Panc1 (cell line): ENCODE measurements around the gene SOX3. TPM values are rescaled to one million over a fixed set of nuclear protein-coding genes. Genes with fewer than 3 reads are reported as not detected.

Experiments used
- ATAC-seq: fragments of 200-7000 bp; cut with Tn5 transposase; 2 replicates; pipeline ENCODE4 v1.9.1; 2020; ENCODE audit warnings: mild to moderate bottlenecking, moderate library complexity
- BruUV-seq: library from RNA; stranded (reverse); fragments of 400-500 nt; replicated peaks from 2 replicates; lab custom pipeline; 2021; lab: Mats Ljungman, UMichigan
- CTCF ChIA-PET: fragments of 300-600 bp; sonication (Branson Sonifier 250); formaldehyde crosslinking; loops from one replicate; lab custom pipeline; 2022; ENCODE audit warnings: antibody characterized with exemption; lab: Charles Lee
- POLR2A ChIA-PET: fragments of 300-600 bp; sonication (Branson Sonifier 250); formaldehyde crosslinking; loops from one replicate; lab custom pipeline; 2022; ENCODE audit warnings: antibody characterized with exemption; lab: Charles Lee
- DNase-seq: peaks from one replicate; pipeline ENCODE4 v3.0.0-alpha.2; 2010; ENCODE audit warnings: low read depth, low spot score
- H3K27ac ChIP-seq: 2 replicates; pipeline ENCODE4 v1.5.1; 2011; ENCODE audit warnings: mild to moderate bottlenecking, low read length, inconsistent platforms
- H3K27me3 ChIP-seq: fragments of 200-500 bp; sonication (Bioruptor generic); 2 replicates; pipeline ENCODE4 v1.6.0; 2014; ENCODE audit warnings: low read length, inconsistent platforms; ENCODE audit not compliant: control insufficient read depth, insufficient read depth
- H3K36me3 ChIP-seq: fragments of 200-500 bp; sonication (Bioruptor generic); 2 replicates; pipeline ENCODE4 v1.5.1; 2014; ENCODE audit warnings: inconsistent platforms, mild to moderate bottlenecking, low read length, moderate library complexity; ENCODE audit not compliant: control insufficient read depth, insufficient read depth
- H3K4me1 ChIP-seq: 2 replicates; pipeline ENCODE4 v1.5.1; 2011; ENCODE audit warnings: inconsistent platforms, mild to moderate bottlenecking, low read length, moderate library complexity; ENCODE audit not compliant: control insufficient read depth, insufficient read depth
- H3K4me3 ChIP-seq, 2 experiments: 2 replicates each; pipeline ENCODE4 v1.5.1; 2011 to 2012; ENCODE audit warnings: low read depth in 2 of 2, low read length in 2 of 2, mild to moderate bottlenecking in 2 of 2, inconsistent platforms in 1 of 2, moderate library complexity in 1 of 2
- H3K9me3 ChIP-seq: fragments of 200-500 bp; sonication (Bioruptor generic); 2 replicates; pipeline ENCODE4 v1.5.1; 2014; ENCODE audit warnings: low read depth, mild to moderate bottlenecking, inconsistent platforms, low read length, moderate library complexity; ENCODE audit not compliant: control insufficient read depth, insufficient read depth
- CTCF ChIP-seq: fragments of 450-650 bp; IDR thresholded peaks from 2 replicates; pipeline ENCODE4 v1.5.1; 2017; ENCODE audit warnings: mild to moderate bottlenecking
- POLR2AphosphoS5 ChIP-seq: IDR thresholded peaks from 2 replicates; pipeline ENCODE4 v1.6.1; 2012; ENCODE audit warnings: mild to moderate bottlenecking, low read depth, low read length, moderate library complexity
- REST ChIP-seq, 2 experiments: IDR thresholded peaks; 2 replicates each; pipeline ENCODE4 v1.6.1; 2011 to 2012; ENCODE audit warnings: low read depth in 2 of 2, control low read depth in 1 of 2, low read length in 1 of 2, mild to moderate bottlenecking in 1 of 2, moderate library complexity in 1 of 2; ENCODE audit not compliant: insufficient read depth in 1 of 2
- SIN3A ChIP-seq: IDR thresholded peaks from 2 replicates; pipeline ENCODE4 v1.6.1; 2012; ENCODE audit warnings: low read depth, mild to moderate bottlenecking, low read length, moderate library complexity, borderline replicate concordance; ENCODE audit not compliant: insufficient read depth
- TCF7L2 ChIP-seq: IDR thresholded peaks from 2 replicates; pipeline ENCODE4 v1.6.1; 2011; ENCODE audit warnings: mild to moderate bottlenecking, low read depth, low read length, inconsistent platforms
- in situ Hi-C: cut with HindIII; loops from 2 replicates; pipeline ENCODE4 v1.10.0; 2016; ENCODE audit warnings: low sequenced_read_pairs, low pct_unique_long_range_greater_than_20kb
- intact Hi-C: fragments of 100-400 bp; cut with micrococcal nuclease; formaldehyde crosslinking; loops from one replicate; pipeline ENCODE4 v1.10.0; 2022; ENCODE audit not compliant: unreplicated experiment
- total RNA-seq: library from RNA; stranded (reverse); gene quantifications from one replicate; pipeline ENCODE4 v1.2.1, GENCODE V29; 2021; ENCODE audit not compliant: unreplicated experiment

Gene SOX3
- total RNA-seq, 1 experiment from 2014 or later: not detected

DNA sequence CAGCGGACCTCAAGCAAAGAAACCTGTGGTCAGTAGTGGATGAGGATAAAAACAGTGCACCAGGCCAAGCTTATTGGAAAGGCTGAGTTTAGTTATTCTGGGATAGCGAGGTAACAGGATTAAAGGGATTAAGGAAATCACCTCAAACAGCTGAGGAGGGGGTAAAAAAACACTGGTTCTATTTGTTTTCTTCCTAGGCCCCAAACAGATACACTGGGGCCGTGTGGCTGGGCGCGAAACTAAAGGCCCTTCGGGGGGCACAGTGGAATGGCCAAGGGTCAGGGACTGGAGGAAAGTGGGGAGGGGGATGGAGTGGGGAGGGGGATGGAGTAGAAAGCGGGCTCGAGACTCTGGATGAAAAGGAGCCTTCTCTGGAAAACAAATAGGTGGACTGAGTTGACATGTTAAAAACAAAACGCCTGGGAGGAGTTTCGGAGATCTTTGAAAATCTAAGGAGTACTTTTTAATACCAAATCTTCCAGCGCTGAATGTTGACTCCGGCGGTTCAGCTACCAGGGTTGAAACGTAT is 2.9 kb downstream of the SOX3 start:
- in situ Hi-C loops: no loop called here
- no TSS peak for BruUV-seq
- ChIA-PET POLR2A (no interaction called here), CTCF (no interaction called here)
- Histone ChIP-seq H3K4me3 (no peak overlapping the region), H3K27me3 (no peaks in the 10 kb centered on the region), H3K27ac (no peak overlapping the region), H3K4me1 (no peaks in the 10 kb centered on the region), H3K9me3 (no peaks in the 10 kb centered on the region), H3K36me3 (no peaks in the 10 kb centered on the region)
- ATAC-seq (no peak), DNase-seq (no peak)
- intact Hi-C loops: no loop called here
- no peak for TF ChIP-seq REST (IDR thresholded peaks at IDR 0.05; ENCODE audit: insufficient read depth in 1 of 2, low read depth in 2 of 2, low read length in 1 of 2)
- TF ChIP-seq POLR2AphosphoS5: no peak
- no peak for TF ChIP-seq CTCF
- TF ChIP-seq TCF7L2: no peak
- TF ChIP-seq SIN3A: no peak

GRCh38 chrX:140501321-140501720 is 3.5 kb downstream of the SOX3 start:
- Histone ChIP-seq H3K27me3 (no peaks in the 10 kb centered on the region), H3K9me3 (no peaks in the 10 kb centered on the region), H3K27ac (no peak overlapping the region), H3K4me3 (no peak overlapping the region), H3K36me3 (no peaks in the 10 kb centered on the region), H3K4me1 (no peaks in the 10 kb centered on the region)
- POLR2A ChIA-PET: no interaction called here
- no TSS peak for BruUV-seq
- TF ChIP-seq CTCF (no peak), SIN3A (no peak), REST (IDR thresholded peaks at IDR 0.05; ENCODE audit: insufficient read depth in 1 of 2, low read depth in 2 of 2, low read length in 1 of 2) (no peak), TCF7L2 (no peak), POLR2AphosphoS5 (no peak)
- intact Hi-C loops (no loop called here), in situ Hi-C loops (no loop called here)
- DNase-seq (no peak), ATAC-seq (no peak)
- CTCF ChIA-PET: no interaction called here
